Neural progenitor cell (in vitro differentiated cells): ENCODE data around the gene PAXX.

Experiments
- CTCF ChIP-seq: fragments of 200-600 bp; sonication (generic); IDR thresholded peaks from 2 replicates; pipeline ENCODE4 v1.5.1; 2017; ENCODE audit warnings: antibody characterized with exemption, mild to moderate bottlenecking
- EZH2 ChIP-seq: fragments of 200-600 bp; sonication (generic); IDR thresholded peaks from 2 replicates; pipeline ENCODE4 v1.6.1; 2017; ENCODE audit warnings: antibody characterized with exemption, mild to moderate bottlenecking, moderate library complexity

DNA sequence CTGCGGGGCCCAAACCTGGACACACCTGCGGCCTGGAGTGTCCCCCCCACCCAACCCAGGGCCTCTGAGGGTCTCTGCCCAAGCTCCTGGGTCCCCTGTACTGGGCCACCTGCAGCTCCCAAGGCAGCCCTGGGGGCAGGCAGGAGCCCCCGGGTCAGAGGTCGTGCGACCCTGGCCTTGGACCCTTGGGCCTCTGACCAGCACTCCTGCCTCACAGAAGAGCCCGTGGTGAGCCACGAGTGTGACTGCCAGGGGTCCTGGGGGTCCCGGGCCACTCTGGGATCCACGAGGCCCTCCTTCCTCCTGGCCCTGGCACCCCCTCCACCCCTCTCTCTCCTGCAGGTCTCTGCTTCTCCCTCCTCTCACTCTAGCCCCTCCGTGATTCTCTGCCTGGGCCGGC, 19.9 kb upstream of the PAXX start:
- TF ChIP-seq CTCF (no peak), EZH2 (no peak)
